ENCODE measurements around the gene SMLR1. TPM values are rescaled to one million over a fixed set of nuclear protein-coding genes. Genes with fewer than 3 reads are reported as not detected.

SMLR1 gene
- total and polyA plus RNA-seq, 10 of the 15 experiments (the other 5 are each of a cell fraction or from before 2014, with no cell fraction given), result 0.10 TPM; not detected in 9

GRCh38 chr6:130873746-130874145, 46.5 kb downstream of the SMLR1 start:
- 89% methylated on average over 5 of the region's 5 CpGs for WGBS (ENCODE audit: insufficient coverage, insufficient replicate concordance, low lambda C conversion rate, missing lambda C conversion rate)
- Histone ChIP-seq H3K79me2 (ENCODE audit: control insufficient read depth, insufficient read depth, low read length) (no peaks in the 10 kb centered on the region), H3K4me2 (ENCODE audit: control insufficient read depth, insufficient read depth) (no peak overlapping the region), H3K9ac (ENCODE audit: control insufficient read depth, insufficient read depth, low read length) (no peak overlapping the region), H3K9me3 (replicated peaks; ENCODE audit: control insufficient read depth, insufficient read depth, low read length) (no peaks in the 10 kb centered on the region), H4K20me1 (ENCODE audit: control insufficient read depth, insufficient read depth) (no peaks in the 10 kb centered on the region), H3K27ac (ENCODE audit: control insufficient read depth, insufficient read depth) (no peak overlapping the region), H3K36me3 (ENCODE audit: control insufficient read depth in 2 of 2, insufficient read depth in 2 of 2, low read length in 1 of 2) (no peaks in the 10 kb centered on the region; a peak in 1 of 4 replicates), H3K4me1 (ENCODE audit: control insufficient read depth, insufficient read depth, low read length) (no peaks in the 10 kb centered on the region), H2AFZ (ENCODE audit: control insufficient read depth, low read depth, low read length) (no peak overlapping the region), H3K4me3 (no peak overlapping the region), H3K27me3 (replicated peaks in 1 of 2; ENCODE audit: control insufficient read depth in 2 of 2, insufficient read depth in 2 of 2, low read length in 1 of 2) (no peaks in the 10 kb centered on the region)
- no peak for FAIRE-seq
- no peak for ATAC-seq
- POLR2A ChIA-PET, result interaction anchor here (0.7 kb wide), 1 partner anchor 11 kb away, joined by 4 read pairs; no protein-coding TSS in a partner anchor
- intact Hi-C loops (cut with micrococcal nuclease; ENCODE audit: unreplicated experiment), result loop anchor here (2.0 kb wide), 1 partner anchor 551 kb away; no protein-coding TSS in a partner anchor
- CTCF ChIA-PET, result interaction anchor here (0.7 to 4.3 kb wide), 12 partner anchors 11 to 617 kb away, joined by 3 to 35 read pairs (median 4); no protein-coding TSS in a partner anchor
- TF ChIP-seq MEF2A (IDR thresholded peaks at IDR 0.05; ENCODE audit: insufficient read depth, low read depth, low read length), result no peak
- BruUV-seq (replicated peaks), result no TSS peak
- no peak for DNase-seq (ENCODE audit: low read depth, low spot score)
- RAD21 ChIA-PET (ENCODE audit: unreplicated experiment), result interaction anchor here (0.7 to 1.5 kb wide), 3 partner anchors 11 to 582 kb away, joined by 3 to 4 read pairs (median 4); no protein-coding TSS in a partner anchor
- SMC1A ChIA-PET (ENCODE audit: uncharacterized antibody, unreplicated experiment), result interaction anchor here (0.6 to 2.5 kb wide), 3 partner anchors 11 to 565 kb away, joined by 3 to 7 read pairs (median 3); no protein-coding TSS in a partner anchor
- in situ Hi-C loops (cut with MboI), result no loop called here

GRCh38 chr6:130879826-130880225, 52.6 kb downstream of the SMLR1 start:
- Histone ChIP-seq H3K4me3 (no peak overlapping the region), H2AFZ (ENCODE audit: control insufficient read depth, low read depth, low read length) (no peak overlapping the region), H3K9me3 (replicated peaks; ENCODE audit: control insufficient read depth, insufficient read depth, low read length) (no peaks in the 10 kb centered on the region), H3K4me1 (ENCODE audit: control insufficient read depth, insufficient read depth, low read length) (no peaks in the 10 kb centered on the region), H3K4me2 (ENCODE audit: control insufficient read depth, insufficient read depth) (no peak overlapping the region), H3K27ac (ENCODE audit: control insufficient read depth, insufficient read depth) (no peak overlapping the region), H4K20me1 (ENCODE audit: control insufficient read depth, insufficient read depth) (no peaks in the 10 kb centered on the region), H3K36me3 (ENCODE audit: control insufficient read depth in 2 of 2, insufficient read depth in 2 of 2, low read length in 1 of 2) (peaks cover 2% of the 10 kb centered on the region in 2 experiments; a peak in 3 of 4 replicates), H3K27me3 (replicated peaks in 1 of 2; ENCODE audit: control insufficient read depth in 2 of 2, insufficient read depth in 2 of 2, low read length in 1 of 2) (no peaks in the 10 kb centered on the region), H3K9ac (ENCODE audit: control insufficient read depth, insufficient read depth, low read length) (no peak overlapping the region), H3K79me2 (ENCODE audit: control insufficient read depth, insufficient read depth, low read length) (no peaks in the 10 kb centered on the region)
- RAD21 ChIA-PET (ENCODE audit: unreplicated experiment), result interaction anchor here (1.2 kb wide), 1 partner anchor 654 kb away, joined by 3 read pairs; no protein-coding TSS in a partner anchor
- WGBS (ENCODE audit: insufficient coverage, insufficient replicate concordance, low lambda C conversion rate, missing lambda C conversion rate), result 95% methylated on average over 6 of the region's 6 CpGs
- POLR2A ChIA-PET, result no interaction called here
- ATAC-seq (no peak), FAIRE-seq (no peak), DNase-seq (ENCODE audit: low read depth, low spot score) (no peak)
- in situ Hi-C loops (cut with MboI), result loop anchor here (10.0 kb wide), 1 partner anchor 655 kb away; no protein-coding TSS in a partner anchor
- SMC1A ChIA-PET (ENCODE audit: uncharacterized antibody, unreplicated experiment), result interaction anchor here (0.9 to 17.6 kb wide), 5 partner anchors 8 to 237 kb away, joined by 3 to 301 read pairs (median 3); no protein-coding TSS in a partner anchor
- BruUV-seq (replicated peaks), result no TSS peak
- CTCF ChIA-PET, result interaction anchor here (0.8 to 15.9 kb wide), 3 partner anchors 235 to 320 kb away, joined by 3 to 365 read pairs (median 3); no protein-coding TSS in a partner anchor
- intact Hi-C loops (cut with micrococcal nuclease; ENCODE audit: unreplicated experiment), result no loop called here
- TF ChIP-seq KAT2A (conservative IDR thresholded peaks at IDR 0.05; ENCODE audit: control insufficient read depth, low read depth, low read length) (no peak), SREBF1 (IDR thresholded peaks at IDR 0.05; ENCODE audit: low read length) (no peak), REST (IDR thresholded peaks at IDR 0.05; ENCODE audit: low read depth, low read length) (no peak), HDAC2 (IDR thresholded peaks at IDR 0.05) (no peak), ZSCAN29 (IDR thresholded peaks at IDR 0.05) (no peak)

Data from GM12878 (cell line).